Inferior parietal cortex (tissue), 1 donor: ENCODE measurements around the gene PRUNE2.

Experiments
- DNase-seq: peaks from one replicate; pipeline ENCODE4 v3.0.0-alpha.2; 2016; ENCODE audit errors: extremely low spot score

PRUNE2 gene

DNA sequence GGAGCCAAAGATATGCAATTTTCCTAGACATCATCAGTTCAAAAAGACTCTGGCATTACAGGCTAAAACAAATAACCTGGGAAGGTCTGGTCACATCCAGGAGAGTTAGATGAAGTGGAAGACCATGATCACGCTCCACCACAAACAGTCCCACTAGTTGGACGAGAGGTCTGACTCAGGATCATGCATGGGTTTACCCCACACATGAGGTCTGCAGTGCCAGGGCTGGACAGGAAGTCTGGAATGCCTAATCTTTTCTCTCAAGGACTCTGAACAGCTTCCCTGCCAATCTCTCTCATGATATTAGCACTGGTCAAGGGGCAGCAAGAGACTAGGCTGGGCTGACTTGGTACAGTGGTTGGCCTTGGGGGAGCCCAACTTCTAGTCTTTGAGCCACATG lies 7.1 kb downstream of the PRUNE2 start:
- no peak for DNase-seq

DNA sequence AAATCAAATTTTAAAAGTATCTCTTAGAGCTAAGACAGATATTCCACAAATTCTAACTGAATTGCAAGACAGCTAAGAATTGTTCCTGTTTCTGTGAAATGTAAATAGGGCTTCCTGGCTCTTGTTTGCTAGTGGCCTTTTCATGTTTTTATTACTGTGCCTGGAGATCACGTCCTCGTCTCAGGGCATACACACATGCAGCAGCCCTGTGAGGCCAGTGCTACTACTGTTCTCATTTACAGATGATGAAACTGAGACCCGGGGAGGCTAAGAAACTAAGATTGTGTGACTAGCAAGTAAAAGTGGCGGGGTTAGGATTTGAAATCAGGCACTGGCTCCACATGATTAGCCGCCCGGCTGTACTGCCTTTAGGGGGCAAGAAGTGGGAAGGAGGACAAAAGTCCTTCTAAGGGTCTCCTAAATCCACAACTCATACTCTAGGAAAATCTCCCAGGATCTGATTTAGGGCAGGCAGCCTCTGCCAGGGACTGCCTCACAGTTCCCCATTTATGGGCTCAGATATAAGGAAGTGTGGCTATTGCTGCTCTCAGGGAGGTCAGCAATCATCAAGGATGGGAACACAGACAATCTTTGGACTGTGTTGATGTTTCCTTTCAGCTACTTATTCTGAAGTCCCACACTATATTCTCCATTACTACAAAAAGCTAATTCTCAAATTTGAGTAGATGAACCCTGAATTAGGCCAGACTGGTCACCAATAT lies 7.9 kb downstream of the PRUNE2 start:
- DNase-seq, result no peak

DNA sequence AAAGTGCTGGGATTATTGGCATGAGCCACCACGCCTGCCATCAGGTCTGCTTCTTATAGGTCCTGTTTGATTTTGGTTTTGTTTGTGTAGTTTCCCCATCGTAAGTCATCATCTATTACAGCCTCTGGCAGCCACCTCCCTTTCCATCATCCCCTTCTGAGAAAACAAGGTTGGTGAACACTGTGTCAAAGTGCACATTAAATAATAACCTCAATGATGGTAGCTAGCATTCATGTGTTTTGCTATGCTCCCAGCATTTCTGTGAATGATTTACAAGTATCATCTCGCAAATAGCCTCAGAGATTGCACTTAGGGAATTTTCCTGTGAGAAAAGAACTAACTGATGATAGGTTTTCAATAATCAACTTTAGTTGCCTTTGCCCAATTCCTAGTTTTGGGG lies 9.9 kb downstream of the PRUNE2 start:
- no peak for DNase-seq

DNA sequence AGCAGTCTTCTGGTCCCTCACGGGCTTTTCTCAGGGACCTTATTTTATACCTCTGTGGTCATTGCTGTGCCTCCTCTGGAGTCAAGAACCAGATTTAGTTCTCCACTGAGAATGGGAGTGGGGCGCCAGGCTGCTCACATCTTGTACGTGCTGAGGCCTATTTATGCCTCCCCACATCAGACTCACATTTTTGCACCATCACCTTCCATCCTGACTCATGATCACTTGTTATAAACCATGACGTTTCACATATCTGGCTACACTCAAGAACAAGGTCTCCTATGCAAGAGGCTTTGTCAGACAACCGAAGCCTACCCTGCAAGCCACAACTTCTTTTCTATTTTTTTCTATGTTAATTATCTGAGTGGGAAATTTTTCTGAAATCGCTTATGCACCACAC lies 10.7 kb downstream of the PRUNE2 start:
- DNase-seq, result no peak

DNA sequence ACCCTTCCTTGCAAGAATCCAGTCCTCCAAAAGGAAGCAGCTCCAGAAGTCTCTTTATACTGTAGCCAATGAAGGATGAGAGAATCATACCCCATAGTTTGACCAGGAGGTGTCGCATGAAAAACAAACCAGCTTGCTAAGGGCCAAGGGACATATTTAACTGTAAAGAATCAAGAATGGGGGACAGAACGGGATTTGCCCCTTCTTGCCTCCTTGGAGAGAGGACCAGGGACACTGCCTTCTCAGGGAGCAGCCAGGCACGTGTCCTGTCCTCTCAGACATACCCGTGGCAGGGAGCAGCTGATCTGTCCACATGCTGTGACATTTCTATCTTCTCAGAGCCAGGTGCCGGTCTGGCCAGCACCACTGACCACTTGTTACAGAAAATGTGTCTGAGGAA lies 11.7 kb downstream of the PRUNE2 start:
- DNase-seq, result peak; percentile 63

DNA sequence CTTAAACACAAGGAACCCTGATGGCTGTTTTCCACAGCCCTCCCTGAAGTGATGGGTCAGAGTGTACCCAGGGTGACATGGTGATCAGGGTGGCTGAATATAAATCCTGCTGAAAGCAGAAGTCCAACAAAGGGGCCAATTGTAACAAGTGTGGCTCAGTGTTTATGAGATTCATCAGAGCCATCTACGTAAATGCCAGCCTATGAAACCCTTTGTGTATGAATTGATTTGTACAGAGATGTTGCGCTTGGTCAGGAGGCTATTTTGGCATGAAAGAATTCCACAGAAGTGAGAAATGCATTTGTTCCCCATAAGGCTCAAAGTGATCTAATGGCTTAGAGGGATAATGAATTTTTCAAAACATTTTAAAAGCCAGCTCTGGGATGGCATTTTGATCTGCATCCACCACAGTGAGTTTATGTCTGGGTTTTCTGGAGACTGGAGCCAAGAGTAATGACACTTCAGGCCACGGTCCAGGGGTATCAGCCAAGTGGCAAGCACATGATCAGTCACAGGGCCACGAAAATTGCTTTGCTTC lies 12.4 kb downstream of the PRUNE2 start:
- DNase-seq, result peak; percentile 84

DNA sequence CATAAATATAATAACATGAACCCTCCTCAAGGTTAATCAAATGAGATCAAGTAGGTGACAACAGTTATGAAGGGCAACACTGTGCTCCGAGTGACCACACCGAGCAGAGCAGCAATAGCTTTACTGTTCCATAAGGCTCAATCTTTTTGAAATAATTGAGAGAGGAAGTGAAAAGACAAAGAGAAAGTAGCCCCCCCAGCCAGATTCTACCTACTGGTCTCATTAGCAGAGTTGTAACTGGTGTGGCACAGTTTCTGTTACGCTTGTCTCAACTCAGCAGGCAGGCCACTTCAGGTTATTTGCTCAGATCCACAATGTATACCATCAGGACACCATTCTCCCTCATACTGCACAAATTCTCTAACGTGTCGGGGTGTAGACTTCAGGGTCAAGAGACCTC lies 14.0 kb downstream of the PRUNE2 start:
- DNase-seq, result no peak

DNA sequence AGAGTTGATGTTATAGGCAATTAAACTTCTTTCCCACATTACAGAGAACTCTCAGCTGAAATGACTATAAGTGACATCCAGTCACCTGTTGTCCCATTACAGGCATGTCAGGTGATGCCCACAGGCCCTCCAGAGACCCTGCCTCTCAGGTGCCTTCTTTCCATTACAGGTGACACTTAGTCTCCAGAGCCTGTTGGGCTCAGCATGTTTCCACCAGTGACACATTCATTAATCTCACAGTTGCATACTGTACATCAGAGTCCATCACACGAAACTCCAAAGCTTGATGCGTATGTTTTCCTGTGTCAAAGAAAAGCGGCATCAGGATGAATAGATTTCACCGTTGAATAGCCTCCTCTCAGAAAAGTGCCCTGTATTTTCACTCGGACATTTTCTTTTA lies 14.6 kb downstream of the PRUNE2 start:
- no peak for DNase-seq

DNA sequence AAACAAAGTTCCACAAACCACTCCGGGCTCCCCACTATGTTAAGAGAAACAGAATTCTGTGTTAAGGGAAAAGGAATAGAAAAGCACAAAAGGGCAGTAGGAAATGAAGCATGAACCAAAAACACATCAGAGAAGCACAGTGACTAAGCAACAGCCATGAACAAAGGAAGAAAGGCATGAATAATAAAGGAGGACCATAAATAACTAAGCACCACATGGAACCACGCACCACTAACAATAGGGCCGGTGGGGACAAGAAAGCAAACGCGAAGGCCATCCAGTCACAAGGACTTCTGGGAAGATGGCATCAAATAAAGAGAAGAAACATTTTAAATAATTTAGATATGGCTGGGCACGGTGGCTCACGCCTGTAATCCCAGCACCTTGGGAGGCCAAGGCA lies 18.0 kb downstream of the PRUNE2 start:
- DNase-seq, result no peak

DNA sequence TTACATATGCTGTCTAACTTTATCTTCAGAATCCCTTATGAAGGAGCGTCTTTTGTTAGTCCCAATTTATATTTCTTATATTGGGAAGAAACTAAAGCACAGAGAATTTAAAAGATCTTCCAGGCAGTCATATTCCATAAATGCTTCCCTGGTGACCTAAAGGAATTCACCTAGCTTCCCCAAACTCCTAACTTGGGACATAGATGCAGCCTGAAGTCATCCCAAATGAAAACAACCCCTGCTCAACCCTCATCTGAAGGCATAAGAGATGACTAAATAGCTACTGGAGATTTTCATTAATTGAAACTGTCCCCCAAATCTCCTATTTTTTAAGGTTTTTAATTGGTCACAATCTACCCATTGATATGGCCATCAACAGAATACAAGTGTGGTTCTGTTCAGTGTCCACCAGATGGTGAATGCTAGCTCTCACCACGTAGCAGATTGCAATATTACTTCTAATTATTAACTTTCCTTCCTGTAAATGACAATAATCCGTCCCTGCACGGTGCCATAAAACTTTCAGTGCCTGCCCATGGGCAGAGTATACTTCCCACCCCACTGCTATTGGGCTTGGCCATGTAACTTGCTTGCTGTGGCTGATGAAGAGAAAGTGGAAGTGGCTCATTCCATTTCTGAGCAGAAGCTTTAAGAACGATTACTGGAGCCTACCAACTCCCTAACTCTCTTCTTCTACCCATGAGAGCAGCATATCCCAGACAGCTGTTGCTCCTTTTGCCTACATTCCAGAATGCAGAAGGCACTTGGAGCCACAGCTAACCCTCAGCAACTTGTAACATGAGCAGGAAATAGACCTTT lies 18.7 kb downstream of the PRUNE2 start:
- DNase-seq, result no peak

DNA sequence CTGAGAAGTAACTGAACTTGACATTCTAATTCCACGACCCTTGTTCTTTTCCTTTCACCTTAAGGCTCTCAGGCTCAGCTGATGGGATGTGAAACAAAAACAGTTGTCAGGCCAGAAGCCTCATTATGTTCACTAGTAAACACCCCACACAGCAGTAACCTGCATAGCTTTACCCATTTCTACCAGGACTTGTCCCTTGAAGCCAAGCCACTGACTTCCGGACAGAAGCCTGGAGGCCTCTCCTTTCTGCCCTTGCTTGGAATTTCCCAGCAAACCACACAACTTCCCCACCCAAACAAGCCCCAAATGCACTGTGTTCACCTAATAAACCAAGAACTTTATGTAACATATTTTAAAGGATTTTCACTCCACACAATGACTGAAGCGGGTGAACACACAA lies 19.6 kb downstream of the PRUNE2 start:
- no peak for DNase-seq

DNA sequence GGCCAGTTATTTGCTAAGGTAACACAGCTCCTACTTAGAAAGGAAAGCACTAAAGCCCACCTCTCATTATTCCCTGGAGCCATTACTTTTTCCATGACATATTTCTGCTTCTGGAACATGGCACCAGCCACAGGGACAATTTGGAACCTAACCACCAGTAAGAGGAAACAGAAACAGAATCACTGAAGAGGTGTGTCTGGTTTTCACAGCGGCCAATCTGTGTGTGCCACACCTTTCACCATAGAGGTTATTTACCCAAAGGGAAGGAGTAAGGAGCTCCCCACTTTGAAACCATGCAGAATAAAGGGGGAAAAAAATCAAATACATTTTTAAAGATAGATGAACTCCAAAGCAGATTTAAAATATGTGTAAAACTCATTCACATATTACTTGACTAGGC lies 21.1 kb downstream of the PRUNE2 start:
- DNase-seq, result no peak

DNA sequence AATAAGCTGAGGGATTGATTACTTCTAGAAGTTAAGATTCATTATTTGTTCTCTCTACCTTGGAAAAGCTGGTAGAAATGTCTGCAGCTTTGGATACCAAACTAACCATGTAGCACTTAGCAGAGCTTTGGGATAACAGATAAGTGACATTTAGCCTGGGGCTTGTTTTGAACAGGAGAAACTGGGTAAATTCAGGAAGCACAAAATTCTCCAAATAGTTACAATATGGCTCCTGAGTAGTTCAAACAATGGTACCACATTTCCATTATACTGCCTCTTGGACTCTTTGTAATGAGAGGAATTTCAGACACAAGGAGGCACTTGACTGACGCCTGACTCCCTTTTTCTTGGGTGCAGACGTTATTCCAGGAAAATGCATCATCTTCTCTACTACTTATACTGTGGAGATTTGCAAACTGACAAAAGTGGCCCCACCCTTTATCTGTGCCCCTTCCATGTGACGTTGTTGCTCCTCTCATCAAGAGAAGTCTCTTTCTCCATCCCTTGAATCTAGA lies 22.5 kb downstream of the PRUNE2 start:
- no peak for DNase-seq

DNA sequence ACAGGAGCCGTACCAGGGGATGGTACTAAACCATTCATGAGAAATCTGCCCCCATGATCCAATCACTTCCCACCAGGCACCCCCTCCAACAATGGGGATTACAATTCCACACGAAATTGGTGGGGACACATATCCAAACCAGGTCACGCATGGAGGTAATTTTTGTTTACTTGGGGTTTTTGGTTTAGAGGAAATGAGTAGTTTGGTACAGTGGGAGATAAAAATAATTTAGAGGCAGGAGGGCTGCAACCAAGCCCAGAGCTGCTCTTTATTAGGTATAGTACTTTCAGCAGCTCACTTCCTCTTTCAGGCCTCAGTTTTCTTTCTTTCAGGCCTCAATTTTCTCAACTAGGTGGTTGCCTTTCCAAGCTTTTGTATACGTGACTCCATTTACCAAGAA lies 23.2 kb downstream of the PRUNE2 start:
- no peak for DNase-seq

DNA sequence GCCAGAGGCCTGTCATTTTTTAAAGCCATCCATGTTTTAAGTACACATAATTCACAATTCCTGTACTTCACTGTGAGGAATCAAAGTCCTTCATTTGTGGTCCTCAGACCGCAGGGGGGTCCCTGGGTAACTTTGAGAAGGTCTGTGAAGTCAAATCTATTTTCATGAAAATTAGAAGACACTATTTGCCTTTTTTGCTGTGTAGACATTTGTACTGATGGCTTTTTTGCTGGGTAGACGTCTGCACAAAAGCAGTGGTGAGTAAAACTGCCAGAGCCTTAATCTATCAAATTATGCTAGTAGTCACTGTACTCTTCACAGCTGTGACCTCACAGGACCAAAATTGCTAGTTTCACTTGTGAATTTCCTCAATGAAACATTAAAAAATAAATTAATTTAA lies 25.7 kb downstream of the PRUNE2 start:
- no peak for DNase-seq

DNA sequence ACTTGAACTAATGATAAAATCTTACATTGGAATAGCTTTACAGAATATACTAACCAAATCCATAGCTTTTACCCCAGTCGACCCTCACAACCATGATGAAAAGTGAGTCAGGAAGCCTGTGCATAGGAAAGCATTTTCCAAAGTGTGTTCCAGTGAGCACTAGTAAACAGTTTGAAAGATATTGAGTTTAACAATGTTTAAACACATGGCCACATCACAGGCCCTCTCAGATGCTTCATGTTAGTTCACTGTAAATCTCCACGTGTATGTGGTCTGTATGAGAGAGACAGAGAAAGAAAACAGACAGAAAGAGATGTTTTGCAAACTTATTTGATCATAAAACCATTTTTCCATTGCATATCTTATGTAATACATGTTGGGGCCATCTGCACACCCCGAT lies 27.0 kb downstream of the PRUNE2 start:
- DNase-seq, result no peak

DNA sequence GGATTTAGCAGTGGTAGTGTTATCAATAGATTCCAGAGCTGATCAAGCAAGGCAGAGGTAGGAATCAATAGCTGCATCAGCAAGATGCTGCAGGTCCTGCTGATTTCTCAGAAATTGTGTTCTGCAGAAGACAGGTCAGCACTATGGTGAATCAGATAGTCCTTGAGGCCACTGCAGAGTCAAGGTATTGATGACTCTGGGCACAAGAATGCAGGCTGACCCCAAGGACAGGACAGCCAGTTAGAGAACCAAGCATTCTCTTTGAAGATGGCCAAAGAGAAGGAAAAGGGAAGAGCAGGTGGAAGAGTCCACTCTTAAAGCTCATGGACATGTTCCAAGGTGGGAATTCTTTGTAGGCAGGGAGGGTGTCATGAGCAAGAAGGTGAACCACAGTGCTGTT lies 28.0 kb downstream of the PRUNE2 start:
- no peak for DNase-seq

DNA sequence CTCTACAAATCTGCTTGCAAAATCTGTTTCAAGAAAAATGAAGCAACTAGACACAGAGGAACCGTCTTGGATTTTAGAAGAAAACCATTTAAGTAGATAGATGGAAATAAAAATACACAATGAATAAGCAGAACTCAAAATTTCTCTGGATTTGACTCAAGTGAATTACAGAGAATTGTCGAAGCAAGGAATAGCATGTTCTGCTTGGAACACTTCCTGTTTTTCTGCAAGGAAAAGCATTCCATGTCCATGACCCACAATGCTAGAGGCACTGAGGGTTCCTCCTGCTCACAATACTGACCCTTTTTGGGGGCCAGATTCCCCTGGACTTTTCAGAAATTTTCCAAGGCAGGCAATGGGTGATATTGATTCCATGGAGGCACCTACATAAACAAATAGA lies 29.8 kb downstream of the PRUNE2 start:
- no peak for DNase-seq

DNA sequence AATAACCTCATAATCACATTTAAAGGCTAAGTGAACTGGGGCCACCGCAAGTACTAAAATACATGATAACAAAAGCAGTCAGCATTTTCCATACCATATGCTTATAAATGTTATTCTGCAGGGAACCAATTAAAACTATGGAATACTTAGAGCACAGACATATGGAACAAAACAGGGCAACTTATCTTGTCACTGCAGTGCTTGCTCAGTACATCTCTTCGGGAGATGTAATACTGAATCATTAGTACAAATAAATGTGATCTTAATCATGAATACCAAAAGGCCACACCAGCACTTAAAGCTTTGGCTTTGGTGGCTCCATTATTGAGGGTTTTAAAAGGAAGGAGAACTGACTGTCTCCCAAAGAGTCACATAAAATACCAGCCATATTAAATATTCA lies 32.1 kb downstream of the PRUNE2 start:
- DNase-seq, result no peak

DNA sequence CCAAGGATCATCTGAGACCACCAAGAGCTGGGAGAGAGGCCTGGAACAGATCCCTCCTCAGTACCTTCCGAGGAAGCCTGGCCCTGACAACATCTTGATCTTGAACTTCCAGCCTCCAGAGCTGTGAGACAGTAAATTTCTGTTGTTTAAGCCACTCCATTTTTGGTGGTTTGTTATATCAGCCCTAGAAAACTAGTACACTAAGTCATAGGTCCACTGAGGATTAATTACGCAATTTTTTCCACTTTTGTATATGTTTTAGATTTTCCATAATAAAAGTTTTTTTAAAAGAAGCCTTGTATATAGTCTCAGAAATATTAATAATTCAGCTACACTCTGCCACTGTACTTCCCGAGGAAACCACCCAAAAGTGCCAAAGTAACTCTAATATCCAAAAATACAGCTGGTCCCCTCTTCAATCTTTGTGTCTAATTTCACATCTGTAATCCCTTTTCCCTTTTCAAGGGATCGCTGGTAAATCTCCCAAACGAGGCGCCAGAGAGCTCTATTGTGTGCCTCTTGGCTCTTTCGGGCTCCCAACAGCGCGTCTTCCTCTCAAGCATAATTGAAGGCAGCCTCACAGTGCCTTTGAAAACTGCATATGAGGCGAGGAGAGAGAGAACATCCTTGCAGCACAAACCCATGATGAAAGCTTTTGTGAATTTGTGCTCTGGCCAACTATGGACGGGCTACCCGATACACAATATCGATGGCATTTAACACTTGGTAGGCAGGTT lies 32.7 kb downstream of the PRUNE2 start:
- DNase-seq, result peak; percentile 76

DNA sequence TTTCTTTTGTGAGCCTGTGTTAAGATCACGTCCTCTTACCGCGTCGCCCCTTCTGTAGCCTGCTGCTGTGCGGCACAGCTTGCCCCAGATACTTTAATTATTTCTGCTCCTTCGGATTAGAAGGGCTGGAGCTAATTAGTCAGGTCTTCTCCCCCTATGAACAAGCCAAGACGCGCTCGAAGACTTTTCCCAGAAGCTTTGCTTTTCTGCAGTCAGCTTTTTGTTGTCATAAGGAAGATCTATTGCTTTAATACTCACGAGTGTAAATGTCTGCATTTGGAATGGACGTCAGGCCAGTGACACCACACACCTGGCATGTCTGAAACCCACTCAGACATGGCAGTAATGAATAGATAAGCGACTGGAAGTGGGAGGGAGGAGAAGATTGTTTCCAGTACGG lies 37.0 kb downstream of the PRUNE2 start:
- DNase-seq, result no peak

DNA sequence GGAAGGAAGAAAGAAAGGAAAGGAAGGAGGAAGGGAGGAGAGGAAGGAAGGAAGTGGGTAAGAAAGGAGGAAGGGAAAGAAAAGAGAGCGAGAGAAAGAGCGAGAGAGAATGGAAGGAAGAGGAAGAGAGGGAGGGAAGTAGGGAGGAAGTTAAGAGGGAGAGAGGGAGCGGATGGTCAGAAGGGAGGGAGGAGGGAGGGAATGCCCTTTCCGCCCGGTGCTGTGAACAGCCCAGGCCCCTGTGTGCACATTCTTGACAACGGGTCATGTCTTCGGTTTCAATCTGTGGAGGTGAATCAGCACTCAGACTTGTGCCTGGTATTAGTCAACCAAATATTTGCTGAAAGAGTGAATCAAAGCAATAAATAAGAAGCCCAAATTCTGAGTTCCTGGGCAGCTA lies 39.2 kb downstream of the PRUNE2 start:
- no peak for DNase-seq
